RWPE1 (cell line): ENCODE results near the gene CCDC136.

ENCODE experiments used
- CTCF ChIA-PET: fragments of 350-600 bp; sonication (Branson Sonifier 250); formaldehyde crosslinking; extraction: SDS; loops from one replicate; lab custom pipeline; 2021; lab: Yijun Ruan, JAX
- POLR2A ChIA-PET: fragments of 400-600 bp; formaldehyde crosslinking; extraction: SDS; loops from one replicate; lab custom pipeline; 2020; ENCODE audit warnings: antibody characterized with exemption; ENCODE audit not compliant: low non-redundant PET; lab: Yijun Ruan, JAX
- DNase-seq: peaks from one replicate; pipeline ENCODE4 v3.0.0; 2012; ENCODE audit warnings: low spot score
- H3K27ac ChIP-seq: fragments of 450-650 bp; 2 replicates; pipeline ENCODE4 v1.5.1; 2017
- TF ChIP-seq, protein P1 (sequence below): fragments of 450-650 bp; conservative IDR thresholded peaks from 2 replicates; pipeline ENCODE4 v1.5.1; 2017; ENCODE audit warnings: low read depth, mild to moderate bottlenecking

Gene CCDC136

DNA sequence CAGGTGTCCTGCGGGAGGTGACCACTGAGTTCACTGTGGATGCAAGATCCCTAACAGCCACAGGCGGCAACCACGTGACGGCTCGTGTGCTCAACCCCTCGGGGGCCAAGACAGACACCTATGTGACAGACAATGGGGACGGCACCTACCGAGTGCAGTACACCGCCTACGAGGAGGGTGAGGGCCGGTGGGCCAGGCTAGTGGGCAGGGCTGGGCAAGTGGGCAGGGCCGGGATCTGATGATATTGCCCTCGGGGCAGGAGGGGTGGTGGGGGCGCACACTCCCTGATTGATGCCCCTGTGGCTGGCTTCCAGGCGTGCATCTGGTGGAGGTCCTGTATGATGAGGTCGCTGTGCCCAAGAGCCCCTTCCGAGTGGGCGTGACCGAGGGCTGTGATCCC is 54.2 kb downstream of the CCDC136 start:
- no peak overlapping the region for H3K27ac ChIP-seq
- no peak for DNase-seq
- ChIA-PET CTCF (no interaction called here), POLR2A (no interaction called here)
- TF ChIP-seq, protein P1, sequence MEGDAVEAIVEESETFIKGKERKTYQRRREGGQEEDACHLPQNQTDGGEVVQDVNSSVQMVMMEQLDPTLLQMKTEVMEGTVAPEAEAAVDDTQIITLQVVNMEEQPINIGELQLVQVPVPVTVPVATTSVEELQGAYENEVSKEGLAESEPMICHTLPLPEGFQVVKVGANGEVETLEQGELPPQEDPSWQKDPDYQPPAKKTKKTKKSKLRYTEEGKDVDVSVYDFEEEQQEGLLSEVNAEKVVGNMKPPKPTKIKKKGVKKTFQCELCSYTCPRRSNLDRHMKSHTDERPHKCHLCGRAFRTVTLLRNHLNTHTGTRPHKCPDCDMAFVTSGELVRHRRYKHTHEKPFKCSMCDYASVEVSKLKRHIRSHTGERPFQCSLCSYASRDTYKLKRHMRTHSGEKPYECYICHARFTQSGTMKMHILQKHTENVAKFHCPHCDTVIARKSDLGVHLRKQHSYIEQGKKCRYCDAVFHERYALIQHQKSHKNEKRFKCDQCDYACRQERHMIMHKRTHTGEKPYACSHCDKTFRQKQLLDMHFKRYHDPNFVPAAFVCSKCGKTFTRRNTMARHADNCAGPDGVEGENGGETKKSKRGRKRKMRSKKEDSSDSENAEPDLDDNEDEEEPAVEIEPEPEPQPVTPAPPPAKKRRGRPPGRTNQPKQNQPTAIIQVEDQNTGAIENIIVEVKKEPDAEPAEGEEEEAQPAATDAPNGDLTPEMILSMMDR: no peak

DNA sequence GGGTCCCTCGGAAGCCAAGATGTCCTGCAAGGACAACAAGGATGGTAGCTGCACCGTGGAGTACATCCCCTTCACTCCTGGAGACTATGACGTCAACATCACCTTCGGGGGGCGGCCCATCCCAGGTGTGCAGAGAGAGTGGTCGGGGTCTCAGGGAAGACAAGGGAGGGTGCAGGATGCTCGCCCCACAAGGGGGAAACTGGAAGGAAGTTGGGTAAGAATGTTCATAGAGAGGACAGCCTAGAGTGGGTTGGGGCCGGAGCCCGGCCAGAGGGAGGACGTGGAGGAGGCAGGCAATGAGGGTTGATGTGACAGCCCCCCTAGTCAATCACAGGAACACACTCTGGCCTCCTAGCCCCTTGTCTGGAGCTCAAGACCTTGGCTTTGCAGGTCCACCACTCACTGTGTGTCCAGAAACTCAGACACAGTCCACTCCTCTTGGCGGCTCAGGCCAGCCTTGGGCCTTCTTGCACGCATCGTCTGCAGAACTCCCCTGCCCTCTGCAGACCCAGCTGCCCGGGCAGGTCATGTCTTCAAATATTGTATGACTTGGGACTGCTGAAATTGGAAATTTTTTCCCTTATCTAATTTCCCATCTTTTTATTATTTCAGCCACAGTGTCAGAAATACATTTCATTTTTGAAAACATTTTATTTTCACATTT is 55.1 kb downstream of the CCDC136 start:
- POLR2A ChIA-PET: no interaction called here
- CTCF ChIA-PET: no interaction called here
- H3K27ac ChIP-seq: no peak overlapping the region
- DNase-seq: no peak
- TF ChIP-seq, protein P1: no peak

DNA sequence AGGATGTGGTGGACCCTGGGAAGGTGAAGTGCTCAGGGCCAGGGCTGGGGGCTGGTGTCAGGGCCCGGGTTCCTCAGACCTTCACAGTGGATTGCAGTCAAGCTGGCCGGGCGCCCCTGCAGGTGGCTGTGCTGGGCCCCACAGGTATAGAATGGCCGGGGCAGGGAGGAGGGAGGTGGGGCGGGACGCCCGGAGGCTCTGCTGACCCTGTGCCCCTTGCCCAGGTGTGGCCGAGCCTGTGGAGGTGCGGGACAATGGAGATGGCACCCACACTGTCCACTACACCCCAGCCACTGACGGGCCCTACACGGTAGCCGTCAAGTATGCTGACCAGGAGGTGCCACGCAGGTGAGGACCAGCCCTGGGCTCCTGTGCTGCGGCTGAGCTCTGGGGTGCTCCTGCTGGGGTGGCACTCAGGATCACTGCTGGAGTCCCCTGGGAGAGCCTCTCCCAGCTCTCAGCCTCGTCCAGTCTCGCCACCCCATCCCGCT is 56.0 kb downstream of the CCDC136 start:
- no peak for DNase-seq
- TF ChIP-seq, protein P1: no peak
- H3K27ac ChIP-seq: no peak overlapping the region
- POLR2A ChIA-PET: no interaction called here
- CTCF ChIA-PET: no interaction called here

DNA sequence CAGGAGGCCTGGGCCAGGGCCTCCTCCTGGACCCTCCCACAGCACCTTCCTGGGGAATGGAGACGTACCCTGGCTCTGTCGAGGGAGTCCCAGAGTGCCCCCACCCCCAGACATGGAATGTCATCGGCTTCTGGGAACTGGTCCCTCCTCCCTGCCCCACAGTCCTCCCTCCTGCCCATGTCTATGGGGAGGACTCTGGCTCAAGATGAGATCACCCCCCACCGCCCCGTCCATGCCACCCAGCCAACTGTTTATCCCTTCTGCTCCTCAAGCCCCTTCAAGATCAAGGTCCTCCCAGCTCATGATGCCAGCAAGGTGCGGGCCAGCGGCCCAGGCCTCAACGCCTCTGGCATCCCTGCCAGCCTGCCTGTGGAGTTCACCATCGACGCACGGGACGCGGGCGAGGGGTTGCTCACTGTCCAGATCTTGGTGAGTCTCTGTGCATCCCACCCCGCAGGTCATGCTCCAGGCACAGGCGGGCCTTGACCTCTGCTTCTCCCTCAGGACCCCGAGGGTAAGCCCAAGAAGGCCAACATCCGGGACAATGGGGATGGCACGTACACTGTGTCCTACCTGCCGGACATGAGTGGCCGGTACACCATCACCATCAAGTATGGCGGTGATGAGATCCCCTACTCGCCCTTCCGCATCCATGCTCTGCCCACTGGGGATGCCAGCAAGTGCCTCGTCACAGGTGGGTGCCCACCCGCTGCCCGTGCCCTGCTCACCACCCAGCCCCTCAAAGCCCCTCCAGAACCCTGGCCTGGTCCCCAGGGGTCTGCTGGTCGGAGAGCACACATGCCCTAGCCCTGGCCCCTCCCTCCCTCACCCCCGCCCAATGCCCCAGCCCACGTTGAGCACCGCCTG is 56.8 kb downstream of the CCDC136 start:
- H3K27ac ChIP-seq: no peak overlapping the region
- ChIA-PET CTCF (no interaction called here), POLR2A (no interaction called here)
- no peak for DNase-seq
- TF ChIP-seq, protein P1: no peak

DNA sequence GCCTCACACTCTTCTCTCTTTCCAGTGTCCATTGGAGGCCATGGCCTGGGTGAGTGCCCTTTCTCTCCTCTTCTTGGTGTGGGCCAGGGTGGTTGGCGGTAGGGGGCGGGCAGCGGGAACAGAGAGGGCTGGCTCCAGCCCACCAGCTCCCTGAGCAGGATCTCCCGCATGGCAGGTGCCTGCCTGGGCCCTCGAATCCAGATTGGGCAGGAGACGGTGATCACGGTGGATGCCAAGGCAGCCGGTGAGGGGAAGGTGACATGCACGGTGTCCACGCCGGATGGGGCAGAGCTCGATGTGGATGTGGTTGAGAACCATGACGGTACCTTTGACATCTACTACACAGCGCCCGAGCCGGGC is 57.4 kb downstream of the CCDC136 start:
- POLR2A ChIA-PET: no interaction called here
- TF ChIP-seq, protein P1: no peak
- no peak for DNase-seq
- CTCF ChIA-PET: no interaction called here
- H3K27ac ChIP-seq: no peak overlapping the region

DNA sequence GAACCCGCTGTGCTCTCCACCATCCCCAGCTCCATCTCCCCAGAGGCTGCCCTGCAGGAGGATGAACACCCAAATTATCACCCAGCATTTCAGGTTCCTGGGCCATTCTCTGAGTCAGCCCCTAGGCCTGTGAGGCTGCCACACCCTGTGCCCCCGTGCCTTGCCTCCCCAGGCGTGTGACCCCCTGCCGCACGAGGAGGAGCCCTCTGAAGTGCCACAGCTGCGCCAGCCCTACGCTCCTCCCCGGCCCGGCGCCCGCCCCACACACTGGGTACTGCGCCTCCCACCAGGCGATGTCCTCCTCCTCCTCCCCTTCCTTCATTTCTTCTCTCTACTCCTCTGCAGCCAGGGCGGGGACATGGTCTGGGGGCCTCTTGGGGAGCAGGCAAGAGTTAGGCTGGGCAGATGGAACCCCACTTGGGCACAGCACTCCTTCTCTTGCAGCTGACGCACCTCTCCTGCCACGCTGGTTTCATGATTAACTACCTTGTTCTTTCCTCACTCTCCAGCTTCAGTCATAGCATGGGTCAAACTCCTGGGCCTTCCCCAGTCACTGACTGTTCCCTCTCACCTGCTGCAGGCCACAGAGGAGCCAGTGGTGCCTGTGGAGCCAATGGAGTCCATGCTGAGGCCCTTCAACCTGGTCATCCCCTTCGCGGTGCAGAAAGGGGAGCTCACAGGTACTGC is 58.2 kb downstream of the CCDC136 start:
- DNase-seq: no peak
- TF ChIP-seq, protein P1: no peak
- POLR2A ChIA-PET: no interaction called here
- H3K27ac ChIP-seq: no peak overlapping the region
- CTCF ChIA-PET: no interaction called here
